GM23338 (cell line): ENCODE data around the gene NF1.

Source experiments
- CREB1 ChIP-seq: fragments of 250-450 bp; sonication (Bioruptor Pico); IDR thresholded peaks from 2 replicates; pipeline ENCODE4 v1.5.0; 2020; ENCODE audit warnings: low read depth, mild to moderate bottlenecking, moderate library complexity
- CTCF ChIP-seq, 2 experiments: fragments of 200-600 bp in 1 of 2; sonication (generic) in 1 of 2; conservative IDR thresholded peaks; 2 replicates each; pipeline versions ENCODE4 v1.5.1 to v1.6.1; 2016 to 2017; ENCODE audit warnings: antibody characterized with exemption in 2 of 2, low read depth in 2 of 2, mild to moderate bottlenecking in 2 of 2, moderate library complexity in 1 of 2
- EZH2 ChIP-seq: fragments of 200-600 bp; sonication (generic); IDR thresholded peaks from one replicate; pipeline ENCODE4 v1.8.0; 2017; ENCODE audit warnings: antibody characterized with exemption, mild to moderate bottlenecking, low read depth; ENCODE audit not compliant: unreplicated experiment
- EZH2phosphoT487 ChIP-seq: fragments of 200-600 bp; sonication (generic); IDR thresholded peaks from one replicate; pipeline ENCODE4 v1.8.1; 2018; ENCODE audit warnings: antibody characterized with exemption; ENCODE audit not compliant: unreplicated experiment
- NANOG ChIP-seq: IDR thresholded peaks from 2 replicates; pipeline ENCODE4 v1.6.1; 2016; ENCODE audit warnings: antibody characterized with exemption, borderline replicate concordance
- POLR2AphosphoS5 ChIP-seq: IDR thresholded peaks from 2 replicates; pipeline ENCODE4 v1.6.1; 2016; ENCODE audit warnings: antibody characterized with exemption, low read depth
- REST ChIP-seq: IDR thresholded peaks from one replicate; pipeline ENCODE4 v1.6.1; 2018; ENCODE audit warnings: antibody characterized with exemption; ENCODE audit not compliant: unreplicated experiment
- STAT1 ChIP-seq: IDR thresholded peaks from one replicate; pipeline ENCODE4 v1.6.1; 2016; ENCODE audit warnings: antibody characterized with exemption; ENCODE audit not compliant: unreplicated experiment

- TF ChIP-seq CTCF (conservative IDR thresholded peaks at IDR 0.05; ENCODE audit: low read depth in 2 of 2) (no peak), CREB1 (CRISPR knock-in tag) (no peak), EZH2 (no peak), EZH2phosphoT487 (no peak), POLR2AphosphoS5 (no peak), REST (no peak), STAT1 (no peak), NANOG (no peak)
These were observed 197.0 kb downstream of the NF1 start for GRCh38 chr17:31291820-31292219.
